HEK293 (cell line): ENCODE data around the gene LIX1L.
A peak's percentile ranks its signal among the peaks of the same experiment; 100 is the strongest.
"Not testable (repeated sequence)": the region's sequence is repeated elsewhere in the genome, so short reads cannot be mapped to it uniquely, and the experiment has no call there.

Source experiments
- CTCF ChIA-PET: fragments of 350-600 bp; formaldehyde crosslinking; extraction: SDS; loops from one replicate; lab custom pipeline; 2021; ENCODE audit warnings: antibody characterized with exemption; lab: Yijun Ruan, JAX
- POLR2A ChIA-PET: fragments of 300-600 bp; formaldehyde crosslinking; extraction: SDS; loops from one replicate; lab custom pipeline; 2020; ENCODE audit warnings: antibody characterized with exemption, inconsistent platforms; lab: Yijun Ruan, JAX
- H3K27ac ChIP-seq: fragments of 200-500 bp; sonication (Bioruptor generic); 2 replicates; pipeline ENCODE4 v1.5.1; 2014; ENCODE audit warnings: low read depth, low read length, control low read depth, inconsistent platforms; ENCODE audit errors: extremely low read depth
- H3K36me3 ChIP-seq, 2 experiments: fragments of 200-500 bp in 1 of 2; sonication (Bioruptor generic) in 1 of 2; 1 replicate in 1 of 2; 2 replicates in 1 of 2; pipeline ENCODE4 v1.5.1; 2014 to 2017; ENCODE audit warnings: inconsistent platforms in 2 of 2, low read length in 2 of 2; ENCODE audit not compliant: control insufficient read depth in 2 of 2, insufficient read depth in 1 of 2
- H3K4me1 ChIP-seq: fragments of 200-500 bp; sonication (Bioruptor generic); 2 replicates; pipeline ENCODE4 v1.5.1; 2014; ENCODE audit warnings: mild to moderate bottlenecking, low read length, inconsistent platforms; ENCODE audit not compliant: control insufficient read depth, insufficient read depth
- H3K4me3 ChIP-seq: 2 replicates; pipeline ENCODE4 v1.5.1; 2011; ENCODE audit warnings: low read depth, mild to moderate bottlenecking, control low read depth, low read length, moderate library complexity
- H3K9me3 ChIP-seq: fragments of 200-500 bp; sonication (Bioruptor generic); 2 replicates; pipeline ENCODE4 v1.5.1; 2014; ENCODE audit warnings: low read depth, low read length, inconsistent platforms; ENCODE audit not compliant: control insufficient read depth, insufficient read depth
- KLF1 ChIP-seq: fragments of 450-650 bp; formaldehyde crosslinking; IDR thresholded peaks from 2 replicates; pipeline ENCODE4 v1.5.1; 2016; ENCODE audit warnings: missing biosample characterization, missing genetic modification characterization
- PRDM10 ChIP-seq: fragments of 450-650 bp; formaldehyde crosslinking; IDR thresholded peaks from 2 replicates; pipeline ENCODE4 v1.5.1; 2016; ENCODE audit warnings: missing biosample characterization, missing genetic modification characterization
- ZBTB17 ChIP-seq: fragments of 450-650 bp; formaldehyde crosslinking; IDR thresholded peaks from 2 replicates; pipeline ENCODE4 v1.5.1; 2016; ENCODE audit warnings: missing biosample characterization, missing genetic modification characterization
- ZBTB48 ChIP-seq: fragments of 450-650 bp; formaldehyde crosslinking; IDR thresholded peaks from 2 replicates; pipeline ENCODE4 v1.5.1; 2016; ENCODE audit warnings: missing biosample characterization, missing genetic modification characterization
- ZNF121 ChIP-seq: fragments of 450-650 bp; formaldehyde crosslinking; IDR thresholded peaks from 2 replicates; pipeline ENCODE4 v1.5.1; 2016; ENCODE audit warnings: missing biosample characterization, missing genetic modification characterization
- ZNF146 ChIP-seq: fragments of 450-650 bp; formaldehyde crosslinking; IDR thresholded peaks from 2 replicates; pipeline ENCODE4 v1.5.1; 2016; ENCODE audit warnings: missing biosample characterization, missing genetic modification characterization
- ZNF16 ChIP-seq: fragments of 450-650 bp; formaldehyde crosslinking; IDR thresholded peaks from 2 replicates; pipeline ENCODE4 v1.5.1; 2016; ENCODE audit warnings: low read depth, missing biosample characterization, missing genetic modification characterization
- ZNF18 ChIP-seq: fragments of 450-650 bp; formaldehyde crosslinking; IDR thresholded peaks from 2 replicates; pipeline ENCODE4 v1.5.1; 2016; ENCODE audit warnings: missing biosample characterization, missing genetic modification characterization
- ZNF221 ChIP-seq: fragments of 450-650 bp; formaldehyde crosslinking; IDR thresholded peaks from 2 replicates; pipeline ENCODE4 v1.5.1; 2017; ENCODE audit warnings: missing biosample characterization, missing genetic modification characterization, borderline replicate concordance
- ZNF473 ChIP-seq: fragments of 450-650 bp; formaldehyde crosslinking; IDR thresholded peaks from 2 replicates; pipeline ENCODE4 v1.5.1; 2017; ENCODE audit warnings: missing biosample characterization, missing genetic modification characterization
- ZNF488 ChIP-seq: fragments of 450-650 bp; formaldehyde crosslinking; IDR thresholded peaks from 2 replicates; pipeline ENCODE4 v1.5.1; 2016; ENCODE audit warnings: missing biosample characterization, missing genetic modification characterization
- ZNF692 ChIP-seq: fragments of 450-650 bp; formaldehyde crosslinking; IDR thresholded peaks from 2 replicates; pipeline ENCODE4 v1.5.1; 2016; ENCODE audit warnings: missing biosample characterization, missing genetic modification characterization
- ZNF701 ChIP-seq: fragments of 450-650 bp; formaldehyde crosslinking; IDR thresholded peaks from 2 replicates; pipeline ENCODE4 v1.5.1; 2016; ENCODE audit warnings: missing biosample characterization, missing genetic modification characterization
- TF ChIP-seq, protein P1 (sequence below): fragments of 450-650 bp; formaldehyde crosslinking; IDR thresholded peaks from 2 replicates; pipeline ENCODE4 v1.5.1; 2016; ENCODE audit warnings: missing biosample characterization, missing genetic modification characterization
- TF ChIP-seq, protein P2 (sequence below): fragments of 450-650 bp; formaldehyde crosslinking; IDR thresholded peaks from 2 replicates; pipeline ENCODE4 v1.5.1; 2016; ENCODE audit warnings: missing biosample characterization, missing genetic modification characterization, low read depth
- TF ChIP-seq, protein P3 (sequence below): fragments of 450-650 bp; formaldehyde crosslinking; IDR thresholded peaks from 2 replicates; pipeline ENCODE4 v1.5.1; 2017; ENCODE audit warnings: missing biosample characterization, missing genetic modification characterization

Gene LIX1L

GRCh38 chr1:145922266-145922665 is 35.6 kb downstream of the LIX1L start:
- POLR2A ChIA-PET: interaction anchor here (1.1 kb wide), 1 partner anchor 42 kb away, joined by 3 read pairs; the partner anchor contains the start of genes ANKRD34A and POLR3GL
- CTCF ChIA-PET: interaction anchor here (0.8 to 1.8 kb wide), 2 partner anchors 30 to 223 kb away, joined by 3 to 9 read pairs; no protein-coding TSS in a partner anchor
- no peak for TF ChIP-seq ZNF221 (tag by site-specific recombination)
- TF ChIP-seq KLF1 (tag by site-specific recombination): no peak
- peak; percentile 20; the same call in 1 of the 2 replicates for TF ChIP-seq ZNF692 (tag by site-specific recombination)
- no peak for TF ChIP-seq ZNF16 (tag by site-specific recombination)
- peak; percentile 34; the same call in 1 of the 2 replicates for TF ChIP-seq ZBTB17
- TF ChIP-seq ZNF701 (tag by site-specific recombination): no peak
- no peak for TF ChIP-seq ZNF473 (tag by site-specific recombination)

DNA sequence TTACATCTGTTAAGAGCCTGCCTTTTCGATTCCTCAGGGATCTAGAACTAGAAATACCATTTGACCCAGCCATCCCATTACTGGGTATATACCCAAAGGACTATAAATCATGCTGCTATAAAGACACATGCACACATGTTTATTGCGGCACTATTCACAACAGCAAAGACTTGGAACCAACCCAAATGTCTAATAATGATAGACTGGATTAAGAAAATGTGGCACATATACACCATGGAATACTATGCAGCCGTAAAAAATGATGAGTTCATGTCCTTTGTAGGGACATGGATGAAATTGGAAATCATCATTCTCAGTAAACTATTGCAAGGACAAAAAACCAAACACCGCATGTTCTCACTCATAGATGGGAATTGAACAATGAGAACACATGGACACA is 37.5 kb downstream of the LIX1L start:
- H3K9me3 ChIP-seq, H3K4me1 ChIP-seq, H3K27ac ChIP-seq, POLR2A ChIA-PET, H3K4me3 ChIP-seq, CTCF ChIA-PET: not testable (repeated sequence)
- peaks cover 5 to 45% of the 10 kb centered on the region in 2 experiments; a peak in 2 of 3 replicates for H3K36me3 ChIP-seq
- TF ChIP-seq, protein P1, sequence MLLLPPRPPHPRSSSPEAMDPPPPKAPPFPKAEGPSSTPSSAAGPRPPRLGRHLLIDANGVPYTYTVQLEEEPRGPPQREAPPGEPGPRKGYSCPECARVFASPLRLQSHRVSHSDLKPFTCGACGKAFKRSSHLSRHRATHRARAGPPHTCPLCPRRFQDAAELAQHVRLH (tag by site-specific recombination): peak; percentile 80; the same call in 1 of the 2 replicates
- TF ChIP-seq ZNF146 (tag by site-specific recombination): peak; percentile 100

More at GRCh38 chr1:145922266-145922665, 35.6 kb downstream of the LIX1L start:
- Histone ChIP-seq H3K9me3 (no peaks in the 10 kb centered on the region), H3K27ac (no peak overlapping the region), H3K4me1 (peaks cover 3% of the 10 kb centered on the region; the same call in 1 of the 2 replicates), H3K4me3 (no peak overlapping the region), H3K36me3 (peaks cover 0 to 44% of the 10 kb centered on the region in 2 experiments; a peak in 2 of 3 replicates)

DNA sequence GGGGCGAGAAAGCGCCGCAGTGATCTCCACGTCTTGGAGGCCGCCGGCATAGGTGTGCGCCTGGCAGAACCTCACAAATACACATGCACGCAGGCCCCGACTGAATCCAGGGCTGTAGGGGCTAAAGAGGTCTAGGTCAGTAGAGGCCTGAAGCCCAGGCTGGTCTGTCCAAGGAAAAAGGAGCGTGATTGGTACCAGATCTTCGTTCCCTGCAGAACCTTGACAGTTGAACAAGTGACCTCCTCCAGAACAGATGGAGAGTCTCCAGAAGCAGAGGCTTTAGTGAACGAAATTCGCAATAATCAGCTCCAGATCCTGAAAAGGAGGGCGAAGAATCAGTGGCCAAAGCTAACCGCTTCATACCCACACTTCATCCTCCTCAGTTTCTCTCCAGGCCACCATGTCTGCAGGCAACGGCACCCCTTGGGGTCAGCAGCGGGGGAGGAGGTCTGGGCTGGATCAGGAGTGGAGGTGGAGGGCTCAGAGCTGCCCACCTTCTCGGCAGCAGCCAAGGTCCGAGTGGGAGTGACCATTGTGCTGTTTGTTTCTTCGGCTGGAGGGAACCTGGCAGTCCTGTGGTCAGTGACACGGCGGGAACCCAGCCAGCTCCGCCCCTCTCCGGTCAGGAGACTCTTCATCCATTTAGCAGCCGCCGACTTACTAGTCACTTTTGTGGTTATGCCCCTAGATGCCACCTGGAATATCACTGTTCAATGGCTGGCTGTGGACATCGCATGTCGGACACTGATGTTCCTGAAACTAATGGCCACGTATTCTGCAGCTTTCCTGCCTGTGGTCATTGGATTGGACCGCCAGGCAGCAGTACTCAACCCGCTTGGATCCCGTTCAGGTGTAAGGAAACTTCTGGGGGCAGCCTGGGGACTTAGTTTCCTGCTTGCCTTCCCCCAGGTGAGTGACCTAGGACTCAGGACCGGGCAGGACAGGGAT is 38.6 kb downstream of the LIX1L start:
- ChIA-PET CTCF (interaction anchor here (0.7 to 1.4 kb wide), 6 partner anchors 10 to 93 kb away, joined by 3 to 4 read pairs (median 3); partner anchors contain the start of genes ITGA10 and PIAS3), POLR2A (interaction anchor here (0.5 to 1.8 kb wide), 5 partner anchors 8 to 60 kb away, joined by 3 to 15 read pairs (median 4); partner anchors contain the start of genes LIX1L and RBM8A)
- Histone ChIP-seq H3K4me1 (peaks cover 3% of the 10 kb centered on the region; the same call in 1 of the 2 replicates), H3K4me3 (peak overlapping the region; percentile 76), H3K9me3 (no peaks in the 10 kb centered on the region), H3K36me3 (peaks cover 5 to 49% of the 10 kb centered on the region in 2 experiments; a peak in 2 of 3 replicates), H3K27ac (peak overlapping the region; percentile 28; the same call in 1 of the 2 replicates)
- TF ChIP-seq, protein P2, sequence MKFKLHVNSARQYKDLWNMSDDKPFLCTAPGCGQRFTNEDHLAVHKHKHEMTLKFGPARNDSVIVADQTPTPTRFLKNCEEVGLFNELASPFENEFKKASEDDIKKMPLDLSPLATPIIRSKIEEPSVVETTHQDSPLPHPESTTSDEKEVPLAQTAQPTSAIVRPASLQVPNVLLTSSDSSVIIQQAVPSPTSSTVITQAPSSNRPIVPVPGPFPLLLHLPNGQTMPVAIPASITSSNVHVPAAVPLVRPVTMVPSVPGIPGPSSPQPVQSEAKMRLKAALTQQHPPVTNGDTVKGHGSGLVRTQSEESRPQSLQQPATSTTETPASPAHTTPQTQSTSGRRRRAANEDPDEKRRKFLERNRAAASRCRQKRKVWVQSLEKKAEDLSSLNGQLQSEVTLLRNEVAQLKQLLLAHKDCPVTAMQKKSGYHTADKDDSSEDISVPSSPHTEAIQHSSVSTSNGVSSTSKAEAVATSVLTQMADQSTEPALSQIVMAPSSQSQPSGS: no peak
- peak; percentile 72 for TF ChIP-seq PRDM10 (tag by site-specific recombination)
- TF ChIP-seq ZNF18 (tag by site-specific recombination): no peak
- no peak for TF ChIP-seq ZNF121 (tag by site-specific recombination)
- peak; percentile 0; the same call in 1 of the 2 replicates for TF ChIP-seq ZBTB48 (tag by site-specific recombination)
- TF ChIP-seq, protein P3, sequence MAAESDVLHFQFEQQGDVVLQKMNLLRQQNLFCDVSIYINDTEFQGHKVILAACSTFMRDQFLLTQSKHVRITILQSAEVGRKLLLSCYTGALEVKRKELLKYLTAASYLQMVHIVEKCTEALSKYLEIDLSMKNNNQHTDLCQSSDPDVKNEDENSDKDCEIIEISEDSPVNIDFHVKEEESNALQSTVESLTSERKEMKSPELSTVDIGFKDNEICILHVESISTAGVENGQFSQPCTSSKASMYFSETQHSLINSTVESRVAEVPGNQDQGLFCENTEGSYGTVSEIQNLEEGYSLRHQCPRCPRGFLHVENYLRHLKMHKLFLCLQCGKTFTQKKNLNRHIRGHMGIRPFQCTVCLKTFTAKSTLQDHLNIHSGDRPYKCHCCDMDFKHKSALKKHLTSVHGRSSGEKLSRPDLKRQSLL: peak; percentile 32; the same call in 1 of the 2 replicates
- no peak for TF ChIP-seq ZNF488
